AG10803 (cell line): ENCODE measurements around the gene KLF17.

ENCODE experiments used
- DNase-seq: peaks from one replicate; pipeline ENCODE4 v3.0.0; 2010; ENCODE audit warnings: low read depth
- H3K4me3 ChIP-seq: 2 replicates; pipeline ENCODE4 v1.5.1; 2011; ENCODE audit warnings: mild to moderate bottlenecking, low read length, control low read depth
- CTCF ChIP-seq: conservative IDR thresholded peaks from 2 replicates; pipeline ENCODE4 v1.5.1; 2011; ENCODE audit warnings: mild to moderate bottlenecking, low read length, control low read depth, inconsistent platforms

Gene KLF17

GRCh38 chr1:44118682-44119081, at the start of gene KLF17:
TSS of gene KLF17 (plus strand) at chr1:44118821. CDS start at chr1:44118908, 87 bp downstream.
- no peak for DNase-seq
- H3K4me3 ChIP-seq = no peak within 1 kb of the TSS
- TF ChIP-seq CTCF = no peak

GRCh38 chr1:44071461-44071860, 47.2 kb upstream of the KLF17 start:
- no peak for DNase-seq
- H3K4me3 ChIP-seq = no peak overlapping the region
- no peak for TF ChIP-seq CTCF

GRCh38 chr1:44072204-44072603, 46.4 kb upstream of the KLF17 start:
- no peak for TF ChIP-seq CTCF
- H3K4me3 ChIP-seq = no peak overlapping the region
- DNase-seq = peak; percentile 86

GRCh38 chr1:44072821-44073220, 45.8 kb upstream of the KLF17 start:
- no peak overlapping the region for H3K4me3 ChIP-seq
- no peak for DNase-seq
- TF ChIP-seq CTCF = no peak

GRCh38 chr1:44073528-44073927, 45.1 kb upstream of the KLF17 start:
- TF ChIP-seq CTCF = no peak
- no peak for DNase-seq
- H3K4me3 ChIP-seq = no peak overlapping the region

GRCh38 chr1:44074415-44074814, 44.2 kb upstream of the KLF17 start:
- TF ChIP-seq CTCF = no peak
- no peak for DNase-seq
- H3K4me3 ChIP-seq = no peak overlapping the region

- no peak for TF ChIP-seq CTCF
- H3K4me3 ChIP-seq = no peak overlapping the region
- DNase-seq = peak; percentile 39
Measured at GRCh38 chr1:44076066-44076465, 42.6 kb upstream of the KLF17 start.
